Vagina (tissue), 2 donors: ENCODE data around the gene LIFR. TPM values are rescaled to one million over a fixed set of nuclear protein-coding genes. Genes with fewer than 3 reads are reported as not detected.

Experiments
- DNase-seq, 2 donors: peaks; one replicate each; pipeline ENCODE4 v3.0.0-alpha.2; 2017; ENCODE audit errors: extremely low spot score in 2 of 2
- H3K27ac ChIP-seq: fragments of 200-600 bp; sonication (generic); one replicate; pipeline ENCODE4 v1.5.1; 2019
- H3K27me3 ChIP-seq: fragments of 200-600 bp; sonication (generic); one replicate; pipeline ENCODE4 v1.5.1; 2019
- H3K36me3 ChIP-seq, 2 donors: fragments of 200-600 bp; sonication (generic); one replicate each; pipeline ENCODE4 v1.5.1; 2017 to 2019
- H3K4me1 ChIP-seq: fragments of 200-600 bp; sonication (generic); one replicate; pipeline ENCODE4 v1.5.1; 2019
- H3K4me3 ChIP-seq, 2 donors: fragments of 200-600 bp; sonication (generic); 1 replicate in 1 of 2; 2 replicates in 1 of 2; pipeline ENCODE4 v1.5.1; 2016 to 2019
- H3K9me3 ChIP-seq: fragments of 200-600 bp; sonication (generic); one replicate; pipeline ENCODE4 v1.5.1; 2019
- POLR2A ChIP-seq, 2 donors: fragments of 450-650 bp; IDR thresholded peaks; one replicate each; pipeline ENCODE4 v1.6.1; 2017; ENCODE audit warnings: antibody characterized with exemption in 2 of 2, mild to moderate bottlenecking in 2 of 2, moderate library complexity in 2 of 2
- POLR2AphosphoS5 ChIP-seq, 2 donors: sonication (generic); formaldehyde crosslinking; IDR thresholded peaks; one replicate each; pipeline ENCODE4 v1.9.0; 2017; ENCODE audit warnings: antibody characterized with exemption in 2 of 2, mild to moderate bottlenecking in 2 of 2, low read depth in 1 of 2; ENCODE audit not compliant: insufficient read depth in 1 of 2
- intact Hi-C: fragments of 100-400 bp; cut with DNase I; formaldehyde crosslinking; loops from one replicate; pipeline ENCODE4 v1.15.1; 2023
- total RNA-seq: library from RNA; depleted of rRNA; stranded (reverse); fragments of >200 nt; gene quantifications from one replicate; pipeline ENCODE4 v1.2.3, GENCODE V29; 2016
- TF ChIP-seq, protein P1 (sequence below), 3 experiments: fragments of 450-650 bp in 2 of 3; fragments of 200-600 bp in 1 of 3; sonication (generic) in 1 of 3; IDR thresholded peaks; one replicate each; pipeline ENCODE4 v1.5.1; 2017 to 2019; ENCODE audit warnings: antibody characterized with exemption in 3 of 3, mild to moderate bottlenecking in 2 of 3, moderate library complexity in 2 of 3

Gene LIFR
- total RNA-seq, 1 donor from 2014 or later: 63.3 TPM

DNA sequence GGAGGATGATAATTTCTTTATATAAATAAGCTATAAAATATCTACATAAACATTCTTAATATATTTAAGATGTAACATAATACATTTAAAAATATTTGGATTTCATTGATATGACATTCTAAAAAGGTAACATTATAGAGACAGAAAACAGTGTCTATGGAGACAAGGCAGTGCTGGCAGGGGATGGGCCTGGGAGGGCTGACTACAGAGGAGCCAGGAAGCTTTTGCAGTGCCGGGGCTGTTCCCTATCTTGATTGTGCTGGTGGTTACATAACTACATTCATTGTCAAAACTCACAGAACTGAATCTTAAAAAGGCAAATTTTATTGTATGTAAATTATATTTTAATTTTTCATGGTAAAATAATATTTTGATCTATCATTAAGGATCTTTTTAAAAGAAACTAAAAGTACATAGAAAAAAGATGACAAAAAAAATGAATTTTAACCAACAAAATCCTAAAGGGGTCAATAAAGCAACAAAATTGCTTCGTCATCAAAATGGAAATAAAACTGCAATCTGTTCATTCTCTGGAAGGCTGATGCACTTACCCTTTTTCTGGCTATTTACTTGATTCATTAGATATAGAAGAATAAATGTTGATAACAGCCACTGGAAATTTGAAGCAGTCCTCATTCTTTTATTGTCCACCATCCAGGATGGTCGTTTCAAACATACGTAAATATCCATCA is 26.3 kb downstream of the LIFR start:
- no peak for DNase-seq
- H3K27me3 ChIP-seq: no peaks in the 10 kb centered on the region
- H3K4me3 ChIP-seq: no peak overlapping the region
- intact Hi-C loops: no loop called here
- H3K36me3 ChIP-seq: peaks cover 0 to 14% of the 10 kb centered on the region in 2 donors
- peaks cover 6% of the 10 kb centered on the region for H3K4me1 ChIP-seq
- TF ChIP-seq POLR2A (IDR thresholded peaks at IDR 0.05): no peak
- TF ChIP-seq POLR2AphosphoS5 (IDR thresholded peaks at IDR 0.05; ENCODE audit: insufficient read depth in 1 of 2, low read depth in 1 of 2): no peak
- TF ChIP-seq, protein P1, sequence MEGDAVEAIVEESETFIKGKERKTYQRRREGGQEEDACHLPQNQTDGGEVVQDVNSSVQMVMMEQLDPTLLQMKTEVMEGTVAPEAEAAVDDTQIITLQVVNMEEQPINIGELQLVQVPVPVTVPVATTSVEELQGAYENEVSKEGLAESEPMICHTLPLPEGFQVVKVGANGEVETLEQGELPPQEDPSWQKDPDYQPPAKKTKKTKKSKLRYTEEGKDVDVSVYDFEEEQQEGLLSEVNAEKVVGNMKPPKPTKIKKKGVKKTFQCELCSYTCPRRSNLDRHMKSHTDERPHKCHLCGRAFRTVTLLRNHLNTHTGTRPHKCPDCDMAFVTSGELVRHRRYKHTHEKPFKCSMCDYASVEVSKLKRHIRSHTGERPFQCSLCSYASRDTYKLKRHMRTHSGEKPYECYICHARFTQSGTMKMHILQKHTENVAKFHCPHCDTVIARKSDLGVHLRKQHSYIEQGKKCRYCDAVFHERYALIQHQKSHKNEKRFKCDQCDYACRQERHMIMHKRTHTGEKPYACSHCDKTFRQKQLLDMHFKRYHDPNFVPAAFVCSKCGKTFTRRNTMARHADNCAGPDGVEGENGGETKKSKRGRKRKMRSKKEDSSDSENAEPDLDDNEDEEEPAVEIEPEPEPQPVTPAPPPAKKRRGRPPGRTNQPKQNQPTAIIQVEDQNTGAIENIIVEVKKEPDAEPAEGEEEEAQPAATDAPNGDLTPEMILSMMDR (IDR thresholded peaks at IDR 0.05): no peak
- H3K9me3 ChIP-seq: no peaks in the 10 kb centered on the region
- H3K27ac ChIP-seq: no peak overlapping the region

DNA sequence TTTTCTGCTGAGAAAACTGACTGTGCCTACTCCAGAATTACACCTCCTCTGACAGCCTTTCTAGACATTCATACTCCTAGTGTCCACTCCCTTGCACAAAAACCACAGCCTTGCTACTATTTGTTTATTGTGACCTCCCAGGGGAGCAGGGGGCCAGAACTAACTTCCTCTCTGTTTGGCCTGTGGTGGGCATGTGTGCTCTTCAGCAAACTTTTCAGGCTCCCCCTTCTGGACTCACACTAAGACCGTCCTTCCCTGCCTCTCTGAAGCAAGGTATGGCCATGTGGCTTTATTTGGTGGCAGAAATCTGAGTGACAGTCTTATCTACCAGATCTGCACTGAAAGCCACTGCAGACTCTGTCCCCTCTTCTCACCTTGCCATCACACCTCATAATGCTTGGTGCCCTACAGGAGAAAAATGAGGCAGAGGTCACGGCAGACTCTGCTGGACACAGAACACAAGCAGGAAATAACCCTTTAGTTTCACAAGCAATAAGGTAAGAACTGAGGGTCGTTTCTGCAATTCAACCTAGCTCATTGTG is 28.2 kb downstream of the LIFR start:
- peaks cover 0 to 28% of the 10 kb centered on the region in 2 donors for H3K36me3 ChIP-seq
- TF ChIP-seq POLR2A (IDR thresholded peaks at IDR 0.05) (no peak), POLR2AphosphoS5 (IDR thresholded peaks at IDR 0.05; ENCODE audit: insufficient read depth in 1 of 2, low read depth in 1 of 2) (no peak)
- TF ChIP-seq, protein P1 (IDR thresholded peaks at IDR 0.05): no peak
- H3K4me3 ChIP-seq: no peak overlapping the region
- DNase-seq: no peak
- H3K4me1 ChIP-seq: no peaks in the 10 kb centered on the region
- H3K9me3 ChIP-seq: no peaks in the 10 kb centered on the region
- intact Hi-C loops: no loop called here
- H3K27me3 ChIP-seq: no peaks in the 10 kb centered on the region
- no peak overlapping the region for H3K27ac ChIP-seq

DNA sequence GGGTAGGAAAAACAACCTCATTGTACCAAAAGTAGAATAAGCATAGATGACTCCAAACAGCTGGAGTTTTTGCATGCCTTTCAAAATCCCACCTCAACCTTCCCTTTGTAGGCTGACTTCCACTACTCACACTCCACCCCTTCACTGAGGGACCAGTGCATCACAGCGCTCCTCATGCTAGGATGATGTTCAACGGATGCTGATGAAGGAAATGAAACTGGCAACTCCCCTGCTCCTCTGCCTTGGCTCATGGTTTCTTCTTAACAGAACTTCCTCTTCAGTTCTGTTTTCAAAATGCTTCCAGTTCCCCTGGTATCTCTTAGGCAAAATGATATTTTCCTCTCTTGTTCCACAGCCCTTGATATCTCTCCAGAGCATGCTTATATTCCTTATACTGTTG is 29.0 kb downstream of the LIFR start:
- Histone ChIP-seq H3K27me3 (no peaks in the 10 kb centered on the region), H3K36me3 (peaks cover 0 to 35% of the 10 kb centered on the region in 2 donors), H3K9me3 (no peaks in the 10 kb centered on the region), H3K4me1 (no peaks in the 10 kb centered on the region), H3K27ac (no peak overlapping the region), H3K4me3 (no peak overlapping the region)
- TF ChIP-seq POLR2A (IDR thresholded peaks at IDR 0.05): no peak
- TF ChIP-seq POLR2AphosphoS5 (IDR thresholded peaks at IDR 0.05; ENCODE audit: insufficient read depth in 1 of 2, low read depth in 1 of 2): no peak
- TF ChIP-seq, protein P1 (IDR thresholded peaks at IDR 0.05): no peak
- intact Hi-C loops: no loop called here
- no peak for DNase-seq

DNA sequence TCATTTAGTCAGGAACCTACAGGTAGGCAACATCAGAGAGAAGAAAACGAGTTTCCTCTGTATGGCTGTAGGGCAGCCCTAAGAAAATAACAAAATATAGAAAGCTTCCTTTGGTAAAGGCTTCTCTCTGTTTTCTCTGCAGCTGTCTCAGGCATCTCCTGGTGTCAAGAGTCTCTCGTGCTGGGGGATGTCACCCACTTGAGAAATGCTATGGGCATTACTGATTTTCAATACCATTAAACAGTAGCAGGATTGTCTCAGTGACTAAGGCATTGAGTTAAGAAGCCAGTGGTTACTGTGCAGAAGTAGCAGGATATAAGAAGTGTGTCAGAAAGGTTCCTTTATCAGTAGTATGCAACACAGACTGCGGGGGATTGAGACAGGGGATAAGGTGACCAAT is 32.4 kb downstream of the LIFR start:
- no peak for DNase-seq
- TF ChIP-seq POLR2AphosphoS5 (IDR thresholded peaks at IDR 0.05; ENCODE audit: insufficient read depth in 1 of 2, low read depth in 1 of 2): no peak
- TF ChIP-seq POLR2A (IDR thresholded peaks at IDR 0.05): no peak
- TF ChIP-seq, protein P1 (IDR thresholded peaks at IDR 0.05): no peak
- Histone ChIP-seq H3K27ac (no peak overlapping the region), H3K27me3 (no peaks in the 10 kb centered on the region), H3K36me3 (peaks cover 0 to 51% of the 10 kb centered on the region in 2 donors), H3K4me1 (no peaks in the 10 kb centered on the region), H3K9me3 (no peaks in the 10 kb centered on the region), H3K4me3 (no peak overlapping the region)
- intact Hi-C loops: no loop called here

DNA sequence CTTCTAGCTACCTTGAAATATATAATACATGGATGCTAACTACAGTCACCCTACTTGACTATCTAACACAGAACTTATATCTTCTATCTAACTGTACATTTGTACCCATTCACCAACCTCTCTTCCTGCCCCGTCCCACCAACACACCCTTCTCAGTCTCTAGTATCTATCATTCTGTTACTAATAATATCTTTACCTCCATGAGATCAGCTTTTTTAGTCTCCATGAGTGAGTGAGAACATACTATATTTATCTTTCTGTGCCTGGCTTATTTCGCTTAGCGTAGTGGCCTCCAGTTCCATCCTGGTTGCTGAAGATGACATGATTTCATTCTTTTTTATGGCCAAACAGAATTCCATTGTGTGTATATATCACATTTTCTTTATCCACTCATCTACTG is 37.0 kb downstream of the LIFR start:
- no peak for DNase-seq
- no peaks in the 10 kb centered on the region for H3K4me1 ChIP-seq
- H3K27me3 ChIP-seq: no peaks in the 10 kb centered on the region
- H3K27ac ChIP-seq: no peak overlapping the region
- peaks cover 0 to 31% of the 10 kb centered on the region in 2 donors for H3K36me3 ChIP-seq
- H3K4me3 ChIP-seq: no peak overlapping the region
- H3K9me3 ChIP-seq: no peaks in the 10 kb centered on the region
- TF ChIP-seq, protein P1 (IDR thresholded peaks at IDR 0.05): no peak
- TF ChIP-seq POLR2A (IDR thresholded peaks at IDR 0.05): no peak
- TF ChIP-seq POLR2AphosphoS5 (IDR thresholded peaks at IDR 0.05; ENCODE audit: insufficient read depth in 1 of 2, low read depth in 1 of 2): no peak
- intact Hi-C loops: no loop called here
